Hepatocyte (in vitro differentiated cells): Measurements from ENCODE around the gene ZNF267.

Experiments
- EZH2phosphoT487 ChIP-seq: fragments of 200-600 bp; sonication (generic); IDR thresholded peaks from one replicate; pipeline ENCODE4 v1.6.1; 2018; ENCODE audit warnings: antibody characterized with exemption, mild to moderate bottlenecking, low read depth, moderate library complexity; ENCODE audit not compliant: unreplicated experiment, severe bottlenecking
- TF ChIP-seq, protein P1 (sequence below): fragments of 200-600 bp; sonication (generic); IDR thresholded peaks from 2 replicates; pipeline ENCODE4 v1.5.1; 2016; ENCODE audit warnings: antibody characterized with exemption, mild to moderate bottlenecking; ENCODE audit not compliant: poor library complexity

DNA sequence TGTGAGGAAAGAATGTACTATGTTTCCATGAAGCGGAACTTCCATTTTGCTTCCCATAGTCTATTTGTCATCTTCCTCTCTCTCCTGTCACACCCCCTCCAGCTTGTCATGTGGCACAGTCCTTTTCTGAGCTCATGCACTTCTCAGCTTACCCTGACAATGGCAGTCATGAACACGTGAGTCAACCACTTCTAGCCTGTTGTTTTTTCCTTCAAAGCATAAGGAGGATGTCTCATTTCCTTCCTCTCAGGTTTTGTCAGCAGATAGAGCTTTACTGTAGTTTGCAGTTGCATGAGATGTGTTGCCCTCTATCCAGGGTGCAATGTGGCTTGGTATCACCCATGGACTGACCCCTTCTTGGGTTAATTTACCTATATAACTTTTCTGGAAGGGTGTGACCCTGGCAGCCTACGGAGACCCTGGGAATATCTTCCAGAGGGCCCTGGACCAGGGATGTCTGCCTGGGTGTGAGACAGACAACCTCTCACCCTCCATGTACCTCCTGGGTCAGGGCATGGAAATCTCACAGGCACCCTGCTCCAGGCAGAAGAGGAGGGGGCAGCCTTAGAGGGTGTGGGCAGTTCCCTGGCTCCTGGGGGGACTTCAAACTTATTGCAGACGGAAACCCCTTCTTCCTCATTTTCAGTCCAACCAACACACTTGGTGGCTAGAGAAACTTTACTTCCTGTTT lies 4.0 kb upstream of the ZNF267 start:
- TF ChIP-seq, protein P1, sequence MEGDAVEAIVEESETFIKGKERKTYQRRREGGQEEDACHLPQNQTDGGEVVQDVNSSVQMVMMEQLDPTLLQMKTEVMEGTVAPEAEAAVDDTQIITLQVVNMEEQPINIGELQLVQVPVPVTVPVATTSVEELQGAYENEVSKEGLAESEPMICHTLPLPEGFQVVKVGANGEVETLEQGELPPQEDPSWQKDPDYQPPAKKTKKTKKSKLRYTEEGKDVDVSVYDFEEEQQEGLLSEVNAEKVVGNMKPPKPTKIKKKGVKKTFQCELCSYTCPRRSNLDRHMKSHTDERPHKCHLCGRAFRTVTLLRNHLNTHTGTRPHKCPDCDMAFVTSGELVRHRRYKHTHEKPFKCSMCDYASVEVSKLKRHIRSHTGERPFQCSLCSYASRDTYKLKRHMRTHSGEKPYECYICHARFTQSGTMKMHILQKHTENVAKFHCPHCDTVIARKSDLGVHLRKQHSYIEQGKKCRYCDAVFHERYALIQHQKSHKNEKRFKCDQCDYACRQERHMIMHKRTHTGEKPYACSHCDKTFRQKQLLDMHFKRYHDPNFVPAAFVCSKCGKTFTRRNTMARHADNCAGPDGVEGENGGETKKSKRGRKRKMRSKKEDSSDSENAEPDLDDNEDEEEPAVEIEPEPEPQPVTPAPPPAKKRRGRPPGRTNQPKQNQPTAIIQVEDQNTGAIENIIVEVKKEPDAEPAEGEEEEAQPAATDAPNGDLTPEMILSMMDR: no peak
- TF ChIP-seq EZH2phosphoT487: no peak
